ENCODE data around the gene BORCS6. TPM values are rescaled to one million over a fixed set of nuclear protein-coding genes. Genes with fewer than 3 reads are reported as not detected.

BORCS6 gene
- total and polyA plus RNA-seq, 2 of the 13 experiments (the other 11 are each of a cell fraction or from before 2014, with no cell fraction given): 2.0 to 5.1 TPM

DNA sequence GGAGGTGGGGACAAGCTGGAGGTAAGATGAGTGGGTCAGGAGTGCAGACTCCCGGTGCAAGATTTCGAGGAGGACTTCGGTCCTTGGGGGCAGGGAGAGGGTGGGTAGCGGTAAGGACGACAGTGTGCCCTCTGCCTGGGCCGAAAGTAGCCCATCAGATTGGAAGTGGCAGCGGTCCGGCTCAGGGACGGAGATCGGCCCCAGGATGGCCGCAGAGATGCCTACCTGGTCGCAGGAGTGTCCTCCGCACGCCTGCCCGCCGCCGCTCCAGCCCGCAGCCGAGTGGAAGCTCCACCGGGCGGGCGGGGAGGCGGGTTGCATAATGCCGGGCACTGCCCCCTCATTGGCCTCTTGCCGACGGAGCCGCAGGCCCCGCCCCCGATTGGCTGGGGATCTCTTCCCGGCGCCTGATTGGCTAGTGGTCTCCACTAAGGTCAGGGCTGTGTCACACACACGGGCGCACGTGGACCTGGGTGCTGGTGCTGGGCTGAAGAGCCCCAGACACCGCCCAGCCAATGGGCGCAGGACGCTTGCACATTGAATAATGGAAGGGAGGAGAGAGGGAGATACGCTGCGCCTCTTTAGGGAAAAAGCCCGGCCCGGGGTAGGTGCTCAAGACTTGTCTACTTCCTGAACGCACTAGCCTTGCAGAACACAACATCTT, 37.7 kb downstream of the BORCS6 start, which contains the start of gene PER1 (continued):
- TF ChIP-seq, protein P1, sequence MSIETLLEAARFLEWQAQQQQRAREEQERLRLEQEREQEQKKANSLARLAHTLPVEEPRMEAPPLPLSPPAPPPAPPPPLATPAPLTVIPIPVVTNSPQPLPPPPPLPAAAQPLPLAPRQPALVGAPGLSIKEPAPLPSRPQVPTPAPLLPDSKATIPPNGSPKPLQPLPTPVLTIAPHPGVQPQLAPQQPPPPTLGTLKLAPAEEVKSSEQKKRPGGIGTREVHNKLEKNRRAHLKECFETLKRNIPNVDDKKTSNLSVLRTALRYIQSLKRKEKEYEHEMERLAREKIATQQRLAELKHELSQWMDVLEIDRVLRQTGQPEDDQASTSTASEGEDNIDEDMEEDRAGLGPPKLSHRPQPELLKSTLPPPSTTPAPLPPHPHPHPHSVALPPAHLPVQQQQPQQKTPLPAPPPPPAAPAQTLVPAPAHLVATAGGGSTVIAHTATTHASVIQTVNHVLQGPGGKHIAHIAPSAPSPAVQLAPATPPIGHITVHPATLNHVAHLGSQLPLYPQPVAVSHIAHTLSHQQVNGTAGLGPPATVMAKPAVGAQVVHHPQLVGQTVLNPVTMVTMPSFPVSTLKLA (IDR thresholded peaks at IDR 0.05): peak; percentile 57
- TF ChIP-seq RXRB (CRISPR knock-in tag; IDR thresholded peaks at IDR 0.05; ENCODE audit: borderline replicate concordance): peak; percentile 23; the same call in 1 of the 2 replicates
- TF ChIP-seq AGO2 (optimal IDR thresholded peaks at IDR 0.05; ENCODE audit: low read depth, low read length): peak; percentile 7
- TF ChIP-seq NFIC (IDR thresholded peaks at IDR 0.05; ENCODE audit: low read length): no peak
- peak; percentile 90 for TF ChIP-seq CEBPG (CRISPR knock-in tag; IDR thresholded peaks at IDR 0.05)
- TF ChIP-seq KAT8 (CRISPR knock-in tag; IDR thresholded peaks at IDR 0.05): peak; percentile 61
- TF ChIP-seq GABPB1 (CRISPR knock-in tag; IDR thresholded peaks at IDR 0.05): peak; percentile 72; the same call in 1 of the 2 replicates
- peak; percentile 81 for TF ChIP-seq NFYB (CRISPR knock-in tag; IDR thresholded peaks at IDR 0.05)
- peak; percentile 17; the same call in 1 of the 2 replicates for TF ChIP-seq ZBTB38 (CRISPR knock-in tag; IDR thresholded peaks at IDR 0.05)
- peak; percentile 42; the same call in 1 of the 2 replicates for TF ChIP-seq SPEN (CRISPR knock-in tag; IDR thresholded peaks at IDR 0.05; ENCODE audit: low read depth)
- TF ChIP-seq, protein P2, sequence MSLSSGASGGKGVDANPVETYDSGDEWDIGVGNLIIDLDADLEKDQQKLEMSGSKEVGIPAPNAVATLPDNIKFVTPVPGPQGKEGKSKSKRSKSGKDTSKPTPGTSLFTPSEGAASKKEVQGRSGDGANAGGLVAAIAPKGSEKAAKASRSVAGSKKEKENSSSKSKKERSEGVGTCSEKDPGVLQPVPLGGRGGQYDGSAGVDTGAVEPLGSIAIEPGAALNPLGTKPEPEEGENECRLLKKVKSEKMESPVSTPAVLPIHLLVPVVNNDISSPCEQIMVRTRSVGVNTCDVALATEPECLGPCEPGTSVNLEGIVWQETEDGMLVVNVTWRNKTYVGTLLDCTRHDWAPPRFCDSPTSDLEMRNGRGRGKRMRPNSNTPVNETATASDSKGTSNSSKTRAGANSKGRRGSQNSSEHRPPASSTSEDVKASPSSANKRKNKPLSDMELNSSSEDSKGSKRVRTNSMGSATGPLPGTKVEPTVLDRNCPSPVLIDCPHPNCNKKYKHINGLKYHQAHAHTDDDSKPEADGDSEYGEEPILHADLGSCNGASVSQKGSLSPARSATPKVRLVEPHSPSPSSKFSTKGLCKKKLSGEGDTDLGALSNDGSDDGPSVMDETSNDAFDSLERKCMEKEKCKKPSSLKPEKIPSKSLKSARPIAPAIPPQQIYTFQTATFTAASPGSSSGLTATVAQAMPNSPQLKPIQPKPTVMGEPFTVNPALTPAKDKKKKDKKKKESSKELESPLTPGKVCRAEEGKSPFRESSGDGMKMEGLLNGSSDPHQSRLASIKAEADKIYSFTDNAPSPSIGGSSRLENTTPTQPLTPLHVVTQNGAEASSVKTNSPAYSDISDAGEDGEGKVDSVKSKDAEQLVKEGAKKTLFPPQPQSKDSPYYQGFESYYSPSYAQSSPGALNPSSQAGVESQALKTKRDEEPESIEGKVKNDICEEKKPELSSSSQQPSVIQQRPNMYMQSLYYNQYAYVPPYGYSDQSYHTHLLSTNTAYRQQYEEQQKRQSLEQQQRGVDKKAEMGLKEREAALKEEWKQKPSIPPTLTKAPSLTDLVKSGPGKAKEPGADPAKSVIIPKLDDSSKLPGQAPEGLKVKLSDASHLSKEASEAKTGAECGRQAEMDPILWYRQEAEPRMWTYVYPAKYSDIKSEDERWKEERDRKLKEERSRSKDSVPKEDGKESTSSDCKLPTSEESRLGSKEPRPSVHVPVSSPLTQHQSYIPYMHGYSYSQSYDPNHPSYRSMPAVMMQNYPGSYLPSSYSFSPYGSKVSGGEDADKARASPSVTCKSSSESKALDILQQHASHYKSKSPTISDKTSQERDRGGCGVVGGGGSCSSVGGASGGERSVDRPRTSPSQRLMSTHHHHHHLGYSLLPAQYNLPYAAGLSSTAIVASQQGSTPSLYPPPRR (CRISPR knock-in tag; IDR thresholded peaks at IDR 0.05; ENCODE audit: borderline replicate concordance): peak; percentile 37; the same call in 1 of the 2 replicates
- peak; percentile 88 for TF ChIP-seq ZNF343 (CRISPR knock-in tag; IDR thresholded peaks at IDR 0.05)
- no peak for TF ChIP-seq MBNL3 (CRISPR knock-in tag; conservative IDR thresholded peaks at IDR 0.05)
- TF ChIP-seq, protein P3, sequence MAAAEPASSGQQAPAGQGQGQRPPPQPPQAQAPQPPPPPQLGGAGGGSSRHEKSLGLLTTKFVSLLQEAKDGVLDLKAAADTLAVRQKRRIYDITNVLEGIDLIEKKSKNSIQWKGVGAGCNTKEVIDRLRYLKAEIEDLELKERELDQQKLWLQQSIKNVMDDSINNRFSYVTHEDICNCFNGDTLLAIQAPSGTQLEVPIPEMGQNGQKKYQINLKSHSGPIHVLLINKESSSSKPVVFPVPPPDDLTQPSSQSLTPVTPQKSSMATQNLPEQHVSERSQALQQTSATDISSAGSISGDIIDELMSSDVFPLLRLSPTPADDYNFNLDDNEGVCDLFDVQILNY (CRISPR knock-in tag; conservative IDR thresholded peaks at IDR 0.05): no peak
- 0 out of 2 replicates have a peak, but pooled peaks have one; percentile 50 for TF ChIP-seq ZNF510 (CRISPR knock-in tag; IDR thresholded peaks at IDR 0.05; ENCODE audit: low read depth)
- peak in 1 of 2 experiments; percentile 75; a peak in 2 of 4 replicates for TF ChIP-seq NR2F1 (CRISPR knock-in tag; IDR thresholded peaks at IDR 0.05)
- peak; percentile 59; the same call in 1 of the 2 replicates for TF ChIP-seq ZNF709 (CRISPR knock-in tag; IDR thresholded peaks at IDR 0.05)
- peak; percentile 45; the same call in 1 of the 2 replicates for TF ChIP-seq GATAD2A (CRISPR knock-in tag; IDR thresholded peaks at IDR 0.05)
- 0 out of 2 replicates have a peak, but pooled peaks have one; percentile 46 for TF ChIP-seq ZNF556 (CRISPR knock-in tag; IDR thresholded peaks at IDR 0.05; ENCODE audit: borderline replicate concordance)
- TF ChIP-seq, protein P4, sequence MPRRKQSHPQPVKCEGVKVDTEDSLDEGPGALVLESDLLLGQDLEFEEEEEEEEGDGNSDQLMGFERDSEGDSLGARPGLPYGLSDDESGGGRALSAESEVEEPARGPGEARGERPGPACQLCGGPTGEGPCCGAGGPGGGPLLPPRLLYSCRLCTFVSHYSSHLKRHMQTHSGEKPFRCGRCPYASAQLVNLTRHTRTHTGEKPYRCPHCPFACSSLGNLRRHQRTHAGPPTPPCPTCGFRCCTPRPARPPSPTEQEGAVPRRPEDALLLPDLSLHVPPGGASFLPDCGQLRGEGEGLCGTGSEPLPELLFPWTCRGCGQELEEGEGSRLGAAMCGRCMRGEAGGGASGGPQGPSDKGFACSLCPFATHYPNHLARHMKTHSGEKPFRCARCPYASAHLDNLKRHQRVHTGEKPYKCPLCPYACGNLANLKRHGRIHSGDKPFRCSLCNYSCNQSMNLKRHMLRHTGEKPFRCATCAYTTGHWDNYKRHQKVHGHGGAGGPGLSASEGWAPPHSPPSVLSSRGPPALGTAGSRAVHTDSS (CRISPR knock-in tag; conservative IDR thresholded peaks at IDR 0.05): no peak

Measured in HepG2 (cell line).